Activated T-cell treated with anti-CD3 and anti-CD28 coated beads, Interleukin-2, amount 50 U/mL, for 72 hours (primary cell): ENCODE results near the gene ELOVL1. TPM values are rescaled to one million over a fixed set of nuclear protein-coding genes. Genes with fewer than 3 reads are reported as not detected.

ENCODE experiments used
- total RNA-seq, 2 donors: library from RNA; stranded (reverse); gene quantifications; one replicate each; pipeline ENCODE4 v1.2.3, GENCODE V29; 2022

ELOVL1 gene
- total RNA-seq, 2 donors from 2014 or later = 58.4 to 75.7 TPM

Other genes starting within 250 kb of the ELOVL1 start
- 10 to 100 TPM; 37.0 to 46.4 TPM for gene EBNA1BP2, start 195.7 kb downstream of the ELOVL1 start, total RNA-seq
- gene CFAP57, start 195.7 kb downstream of the ELOVL1 start, total RNA-seq = under 1 TPM; 0.36 to 0.76 TPM
- gene TMEM125, start 98.0 kb downstream of the ELOVL1 start, total RNA-seq = not detected
- under 1 TPM in 1 of 2 donors, not detected in 1; 0.38 TPM for gene C1orf210, start 82.4 kb downstream of the ELOVL1 start, total RNA-seq
- under 1 TPM; 0.42 to 0.65 TPM for gene TIE1, start 67.0 kb downstream of the ELOVL1 start, total RNA-seq
- not detected for gene MPL, start 30.2 kb downstream of the ELOVL1 start, total RNA-seq
- 100 to 1,000 TPM; 108 to 163 TPM for gene CDC20, start 9.0 kb downstream of the ELOVL1 start, total RNA-seq
- 10 to 100 TPM; 64.2 to 71.1 TPM for gene MED8, start 21.8 kb upstream of the ELOVL1 start, total RNA-seq
- gene SZT2, start 21.9 kb upstream of the ELOVL1 start, total RNA-seq = 10 to 100 TPM; 51.4 to 51.6 TPM
- gene HYI, start 85.9 kb upstream of the ELOVL1 start, total RNA-seq = 10 to 100 TPM in 1 of 2 donors, 1 to 10 TPM in 1; 9.9 to 10.6 TPM
- gene PTPRF, start 162.9 kb upstream of the ELOVL1 start, total RNA-seq = 1 to 10 TPM; 2.2 to 6.2 TPM